Endometrium (tissue), 2 donors: ENCODE measurements around the gene KRT15.
"Not testable (repeated sequence)": the region's sequence is repeated elsewhere in the genome, so short reads cannot be mapped to it uniquely, and the experiment has no call there.

Experiments used
- FAIRE-seq: peaks from 2 replicates; lab custom pipeline; 2012; peaks lifted over from hg19 to GRCh38; lab: Jason Lieb, UNC
- donor health status: control.
- donor health status: control.

KRT15 gene

DNA sequence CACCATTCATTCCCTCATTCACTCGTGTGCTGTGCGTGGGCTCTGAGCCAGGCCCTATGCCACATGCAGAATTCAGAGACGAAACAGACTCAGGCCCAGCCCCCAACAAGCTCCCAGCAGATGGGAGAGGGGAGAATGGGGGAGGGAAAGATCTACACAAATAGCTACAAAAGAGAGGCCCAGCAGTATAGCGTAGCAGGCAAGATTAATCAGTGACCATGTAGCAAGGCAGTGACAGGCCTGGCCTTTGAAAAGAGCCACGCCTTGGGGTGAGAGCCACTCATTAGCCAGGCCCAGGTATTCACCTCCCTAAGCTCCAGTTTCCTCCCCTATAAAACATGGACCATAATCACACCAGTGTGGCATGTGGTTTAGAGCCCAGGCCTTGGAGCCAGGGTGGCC lies 25.8 kb upstream of the KRT15 start:
- FAIRE-seq = no peak

DNA sequence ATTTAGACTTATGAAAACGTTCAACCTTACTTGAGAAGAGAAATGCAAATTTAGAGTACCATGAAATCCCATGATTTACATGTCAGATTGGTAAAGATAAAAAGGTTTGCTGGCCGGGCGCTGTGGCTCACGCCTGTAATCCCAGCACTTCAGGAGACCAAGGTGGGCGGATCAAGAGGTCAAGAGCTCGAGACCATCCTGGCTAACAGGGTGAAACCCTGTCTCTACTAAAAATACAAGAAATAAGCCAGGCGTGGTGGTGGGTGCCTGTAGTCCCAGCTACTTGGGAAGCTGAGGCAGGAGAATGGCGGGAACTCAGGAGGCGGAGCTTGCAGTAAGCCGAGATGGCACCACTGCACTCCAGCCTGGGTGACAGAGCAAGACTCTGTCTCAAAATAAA lies 24.1 kb upstream of the KRT15 start:
- FAIRE-seq = not testable (repeated sequence)

DNA sequence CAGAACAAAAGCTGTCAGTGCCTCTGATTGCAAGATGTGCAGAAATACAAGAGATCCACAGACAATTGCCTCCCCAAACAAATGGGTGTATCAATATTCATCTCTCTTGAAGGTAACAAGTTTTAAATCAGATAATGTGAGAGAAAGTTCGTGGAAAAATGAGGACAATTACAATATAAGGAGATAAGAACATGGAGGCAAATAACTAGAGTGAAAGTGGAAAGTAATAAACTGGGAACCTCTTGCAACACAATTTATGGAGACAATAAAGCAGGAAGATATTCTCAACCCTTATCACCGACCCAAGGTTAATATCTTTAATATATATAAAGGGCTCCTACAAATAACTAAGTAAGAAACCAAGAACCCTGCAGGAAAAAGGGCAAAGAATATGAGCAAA lies 23.7 kb upstream of the KRT15 start:
- FAIRE-seq = no peak

DNA sequence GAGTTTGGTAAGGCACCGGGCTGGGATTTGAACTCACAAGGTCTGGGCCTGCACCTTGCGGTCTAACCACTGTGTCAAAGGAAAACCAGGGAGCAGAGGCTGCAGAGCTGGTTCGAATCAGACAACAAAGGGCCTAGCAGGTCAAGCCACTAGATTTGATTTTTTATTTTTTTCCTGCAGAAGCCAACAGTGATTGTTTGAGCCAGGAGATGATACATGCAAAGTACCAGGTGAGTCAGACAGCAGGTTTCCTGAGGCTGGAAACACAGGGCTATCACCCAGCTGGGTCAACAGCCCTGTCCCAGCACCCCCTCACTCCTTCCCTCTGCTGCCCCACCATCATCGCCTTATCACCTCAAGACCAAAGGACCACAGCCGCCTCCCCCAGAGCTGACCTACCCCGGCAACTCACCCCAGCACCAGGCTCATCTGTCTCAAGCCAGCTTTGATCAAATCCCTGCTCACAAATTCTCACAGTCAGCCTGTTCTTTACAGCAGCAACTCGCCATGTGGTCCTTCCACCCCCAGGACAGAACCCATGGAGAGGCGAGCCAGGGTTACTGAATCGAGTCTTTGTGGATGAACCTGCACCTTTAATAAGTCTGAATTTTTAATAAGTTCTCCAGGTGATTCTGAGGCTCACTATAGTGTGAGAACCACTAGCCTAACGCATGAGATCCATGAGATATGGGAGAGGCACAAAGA lies 22.4 kb upstream of the KRT15 start:
- FAIRE-seq = no peak

DNA sequence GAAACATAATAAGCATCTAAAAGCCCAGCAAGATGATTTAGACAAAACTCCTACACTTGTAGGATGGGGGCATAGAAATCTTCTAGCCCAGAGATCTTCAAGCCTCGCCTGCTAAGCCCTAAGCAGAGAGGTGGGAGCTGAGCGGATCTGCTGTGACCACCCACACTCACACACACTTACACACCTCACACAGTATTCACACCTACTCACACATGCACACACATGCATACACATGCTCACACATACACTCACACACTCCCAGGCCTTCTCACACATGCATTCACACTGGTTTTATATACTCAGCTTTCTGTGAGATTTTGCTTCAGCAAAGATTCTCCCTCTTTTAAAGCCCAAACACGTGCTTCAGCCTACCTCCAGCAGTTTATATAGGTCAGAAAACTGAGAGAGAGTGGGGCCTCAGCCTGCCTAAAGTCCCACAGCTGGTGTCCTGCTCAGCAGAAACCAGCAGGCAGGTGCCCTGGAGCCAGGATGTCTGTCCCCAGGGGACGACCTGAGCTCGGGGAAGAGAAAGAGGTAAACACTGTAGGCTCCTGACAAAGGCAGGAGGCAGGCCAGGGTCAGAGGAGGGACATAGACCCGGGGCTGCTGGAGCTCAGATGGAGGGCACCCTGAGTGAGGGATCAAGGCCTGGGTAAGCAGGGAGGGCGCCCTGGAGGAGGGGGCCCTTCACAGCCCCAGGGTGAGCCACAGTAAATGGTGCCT lies 21.4 kb upstream of the KRT15 start:
- FAIRE-seq = no peak

DNA sequence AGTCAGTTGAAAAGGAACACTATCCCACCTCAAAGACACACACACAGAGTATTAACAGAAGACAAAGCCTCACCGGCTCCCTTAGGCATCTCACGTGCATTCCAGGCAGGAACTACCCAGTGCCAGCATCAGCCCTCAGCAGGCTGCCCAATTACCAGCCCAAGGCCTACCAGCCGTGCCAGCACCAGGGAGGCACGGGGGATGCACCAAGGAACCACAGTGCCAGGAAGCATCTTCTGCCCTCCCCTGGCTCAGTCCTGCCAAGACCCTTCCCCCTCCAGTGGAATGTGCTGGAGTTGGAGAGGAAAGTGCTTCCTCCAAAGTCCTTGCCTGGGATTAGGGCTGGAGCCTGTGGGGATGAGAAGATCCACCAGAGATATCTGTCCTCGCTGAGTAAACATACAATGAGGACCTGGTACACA lies 20.4 kb upstream of the KRT15 start:
- FAIRE-seq = no peak

DNA sequence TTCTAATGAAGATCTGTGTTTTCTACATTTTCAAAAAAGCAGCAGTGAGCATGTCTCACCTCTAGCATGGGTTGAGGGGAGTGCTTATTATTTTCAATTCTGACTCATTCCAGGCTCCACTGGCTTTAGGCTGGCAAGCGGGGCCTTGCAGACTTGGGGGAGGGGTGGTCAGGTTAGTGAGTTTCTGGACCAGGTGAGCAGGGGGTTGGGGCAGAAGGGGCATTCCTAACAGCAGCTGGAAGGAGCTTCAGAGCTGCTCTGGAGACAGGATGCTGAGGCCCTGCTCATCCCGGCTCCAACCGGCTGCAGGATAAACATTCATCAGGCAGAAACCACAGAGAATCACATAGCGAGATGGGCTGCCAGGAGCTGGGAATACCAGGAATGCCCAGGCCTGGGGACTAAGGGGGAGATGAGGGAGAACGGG lies 19.9 kb upstream of the KRT15 start:
- no peak for FAIRE-seq

DNA sequence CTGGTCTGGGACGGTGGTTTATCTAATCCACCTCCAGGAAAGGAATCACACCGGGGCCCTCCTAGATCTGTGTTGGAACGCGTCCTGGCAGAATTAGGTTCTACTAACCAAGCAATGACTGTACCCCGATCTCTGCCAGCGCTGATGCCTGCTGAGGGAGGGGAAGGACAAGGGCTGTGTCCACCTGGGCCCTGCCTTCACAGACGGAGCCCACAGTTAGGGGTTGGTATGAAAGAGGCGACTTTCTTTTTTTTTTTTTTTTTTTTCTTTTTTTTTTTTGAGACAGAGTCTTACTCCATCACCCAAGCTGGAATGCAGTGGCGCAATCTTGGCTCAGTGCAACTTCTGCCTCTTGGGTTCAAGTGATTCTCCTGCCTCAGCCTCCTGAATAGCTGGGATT lies 19.3 kb upstream of the KRT15 start:
- FAIRE-seq = no peak

DNA sequence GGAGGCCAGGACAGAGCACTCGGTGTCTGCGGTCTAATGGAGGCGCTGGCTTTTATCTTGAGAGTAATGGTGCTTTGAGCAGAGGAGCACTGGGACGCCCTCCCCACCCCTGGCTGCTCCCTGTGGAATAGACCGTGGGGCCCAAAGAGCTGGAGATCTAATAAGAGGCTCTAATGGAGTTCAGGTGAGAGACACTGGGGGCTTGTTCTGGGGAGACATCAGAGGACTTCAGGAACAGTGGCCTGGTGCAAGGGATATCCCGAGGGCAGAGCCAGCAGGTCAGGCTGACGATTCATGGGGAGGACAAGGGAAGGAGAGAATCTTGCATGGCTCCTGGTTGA lies 18.9 kb upstream of the KRT15 start:
- no peak for FAIRE-seq

DNA sequence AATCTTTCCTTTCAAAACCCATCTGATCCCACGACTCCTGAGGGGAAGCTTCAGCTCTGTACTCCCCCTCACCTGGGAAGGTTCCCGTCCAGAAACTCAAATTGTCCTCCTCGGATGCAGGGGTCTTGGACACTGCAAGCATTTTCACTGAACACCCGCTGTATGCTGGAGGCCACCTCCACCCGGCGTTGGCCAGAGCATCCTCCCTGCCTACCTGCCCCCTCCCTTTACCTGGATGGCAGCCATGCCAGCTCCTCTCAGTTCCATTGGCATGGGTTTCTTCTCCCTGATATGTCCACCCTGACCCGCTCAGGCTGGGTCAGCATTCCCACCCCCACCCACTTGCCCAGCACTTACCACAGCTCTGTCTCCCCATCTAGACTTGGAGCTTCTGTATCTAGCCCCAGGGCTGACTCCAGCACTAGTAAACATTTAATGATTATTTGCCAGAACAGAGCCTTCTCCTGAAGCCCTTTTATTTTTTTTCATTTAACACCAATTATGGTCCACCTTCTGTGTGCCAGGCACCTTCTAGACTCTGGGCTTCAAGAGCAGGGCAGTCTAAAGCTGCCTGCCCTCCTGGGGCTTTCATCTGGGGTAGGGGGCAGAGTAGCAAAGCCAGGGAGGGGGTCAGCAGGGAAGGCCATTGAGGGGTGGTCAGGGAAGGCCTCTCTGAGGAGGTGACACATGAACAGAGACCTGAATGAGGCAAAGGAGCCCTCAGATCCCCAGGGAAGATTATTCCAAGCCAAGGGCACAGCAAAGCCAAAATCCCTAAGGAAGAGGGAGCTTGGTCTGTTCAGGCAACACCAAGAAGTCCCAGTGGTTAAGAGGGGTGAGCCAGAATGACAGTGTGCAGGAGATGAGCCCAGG lies 18.3 kb upstream of the KRT15 start:
- FAIRE-seq = no peak

DNA sequence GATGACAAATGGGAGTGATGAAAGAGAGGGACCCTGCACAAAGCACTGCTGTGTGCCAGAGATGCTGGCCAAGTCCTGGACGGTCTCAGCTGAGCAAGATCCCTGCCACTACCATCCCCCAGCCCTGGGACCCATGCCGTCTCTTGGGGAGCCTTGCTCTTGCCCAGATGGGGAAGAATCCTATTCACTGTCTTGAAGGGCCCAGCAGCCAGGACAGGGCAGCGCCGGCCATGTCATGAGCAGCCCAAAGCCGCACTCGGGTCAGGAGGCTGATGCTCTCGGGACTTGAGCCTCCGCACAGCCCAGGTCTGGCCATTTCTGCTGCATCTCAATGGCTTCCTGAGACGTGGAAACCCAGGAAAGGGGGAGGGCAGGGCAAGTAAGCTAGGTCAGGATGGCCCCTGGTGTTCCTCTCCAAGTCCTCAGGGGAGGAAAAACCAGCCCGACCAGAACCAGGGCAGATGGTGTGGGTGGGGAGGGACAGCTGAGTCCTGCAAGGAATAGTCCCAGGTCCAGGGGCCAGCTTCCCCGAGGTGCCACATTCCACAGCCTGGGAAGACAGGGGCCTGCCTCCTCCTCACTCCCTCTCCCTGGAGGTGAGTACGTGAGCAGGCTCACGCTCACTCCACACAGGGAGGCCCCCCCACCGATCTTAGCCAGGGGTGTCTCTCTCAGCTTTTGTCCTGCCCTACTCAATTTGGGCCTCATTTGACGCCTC lies 17.2 kb upstream of the KRT15 start:
- no peak for FAIRE-seq

DNA sequence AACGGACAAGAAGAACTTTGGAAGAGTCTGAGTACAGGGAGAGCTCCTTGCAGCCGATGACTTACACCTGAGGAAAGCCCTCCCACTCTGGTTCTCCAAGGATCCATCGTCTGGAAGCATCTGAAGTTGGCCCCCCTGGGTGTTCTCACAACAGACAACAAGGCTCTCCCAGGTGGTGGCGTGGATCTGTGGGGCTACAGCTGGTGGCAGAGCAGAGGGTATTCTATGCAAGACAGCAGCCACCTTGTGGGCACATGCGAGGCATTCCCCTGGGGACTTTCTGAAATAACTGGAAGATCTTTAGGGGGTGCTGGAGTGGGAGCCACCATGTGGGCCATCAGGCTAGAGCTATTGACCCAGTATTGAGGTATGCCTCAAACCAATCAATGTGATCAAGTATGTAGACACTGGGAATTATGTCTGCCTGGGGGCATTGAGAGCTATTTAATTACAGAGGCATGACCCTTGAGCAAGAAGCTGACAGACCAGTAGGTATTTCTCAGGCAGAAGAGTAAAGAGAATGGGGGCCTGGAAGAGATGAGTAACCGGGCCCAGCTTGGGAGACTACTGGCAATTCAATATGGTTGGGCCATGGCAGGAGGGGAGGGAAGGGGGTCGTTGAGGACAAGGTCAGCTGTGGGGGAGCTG lies 16.3 kb upstream of the KRT15 start:
- FAIRE-seq = no peak

DNA sequence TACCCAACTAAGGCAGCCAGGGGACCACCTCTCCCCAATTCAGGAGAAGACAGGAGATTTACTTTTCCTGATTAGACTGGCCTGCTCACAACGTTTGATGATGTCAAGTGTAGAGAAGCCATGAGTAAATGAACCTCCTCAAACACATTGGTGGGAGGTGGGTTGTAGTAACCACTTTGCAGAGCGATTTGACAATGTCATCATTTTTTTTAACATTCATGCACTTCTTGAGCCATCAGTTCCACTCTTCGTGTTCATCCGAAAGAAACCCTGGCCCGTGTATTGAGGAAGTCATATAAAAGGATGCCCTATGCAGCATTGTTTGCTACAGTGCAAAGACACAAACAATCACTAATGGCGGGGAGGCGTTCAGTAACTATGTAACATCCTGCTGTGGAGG lies 14.9 kb upstream of the KRT15 start:
- FAIRE-seq = no peak

DNA sequence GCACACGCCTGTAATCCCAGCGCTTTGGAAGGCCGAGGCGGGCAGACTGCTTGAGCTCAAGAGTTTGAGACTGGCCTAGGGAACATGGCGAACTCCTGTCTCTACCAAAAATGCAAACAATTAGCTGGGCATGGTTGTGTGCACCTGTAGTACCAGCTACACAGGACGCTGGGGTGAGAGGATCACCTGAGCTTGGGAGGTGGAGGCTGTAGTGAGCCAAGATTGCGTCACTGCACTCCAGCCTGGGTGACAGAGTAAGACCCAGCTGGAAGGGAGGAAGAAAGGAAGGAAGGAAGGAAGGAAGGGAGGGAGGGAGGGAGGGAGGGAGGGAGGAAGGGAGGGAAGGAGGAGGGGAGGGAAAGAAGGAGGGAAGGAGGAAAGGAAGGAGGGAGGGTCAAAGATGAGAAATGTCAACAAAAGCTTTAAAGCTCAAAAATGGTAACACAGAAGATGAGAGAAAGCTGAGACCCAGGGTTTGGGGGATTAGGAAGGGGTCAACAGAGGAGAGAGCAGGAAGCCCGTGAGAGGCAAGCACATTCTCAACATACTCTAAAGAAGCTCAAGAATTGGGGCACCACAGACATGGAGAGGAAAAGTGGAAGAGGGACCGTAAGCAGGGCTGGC lies 14.4 kb upstream of the KRT15 start:
- FAIRE-seq = no peak

DNA sequence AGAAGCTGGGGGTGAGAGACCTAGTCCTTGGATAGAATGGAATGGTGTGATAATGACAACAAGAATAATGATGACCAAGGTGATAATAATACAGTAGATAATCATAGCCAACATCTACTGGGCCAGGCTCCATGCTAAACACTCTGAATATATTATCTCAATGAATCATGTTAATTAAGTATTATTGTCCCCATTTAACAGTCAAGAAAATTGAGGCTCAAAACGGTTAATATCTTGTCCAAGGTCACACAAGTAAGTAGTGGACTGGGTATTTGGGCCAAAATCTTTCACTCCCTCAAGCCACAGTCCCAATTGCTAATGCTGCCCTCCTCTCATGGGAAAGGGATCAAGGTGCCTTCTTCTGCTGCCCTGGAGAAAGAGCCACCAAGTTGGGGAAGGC lies 13.3 kb upstream of the KRT15 start:
- no peak for FAIRE-seq

DNA sequence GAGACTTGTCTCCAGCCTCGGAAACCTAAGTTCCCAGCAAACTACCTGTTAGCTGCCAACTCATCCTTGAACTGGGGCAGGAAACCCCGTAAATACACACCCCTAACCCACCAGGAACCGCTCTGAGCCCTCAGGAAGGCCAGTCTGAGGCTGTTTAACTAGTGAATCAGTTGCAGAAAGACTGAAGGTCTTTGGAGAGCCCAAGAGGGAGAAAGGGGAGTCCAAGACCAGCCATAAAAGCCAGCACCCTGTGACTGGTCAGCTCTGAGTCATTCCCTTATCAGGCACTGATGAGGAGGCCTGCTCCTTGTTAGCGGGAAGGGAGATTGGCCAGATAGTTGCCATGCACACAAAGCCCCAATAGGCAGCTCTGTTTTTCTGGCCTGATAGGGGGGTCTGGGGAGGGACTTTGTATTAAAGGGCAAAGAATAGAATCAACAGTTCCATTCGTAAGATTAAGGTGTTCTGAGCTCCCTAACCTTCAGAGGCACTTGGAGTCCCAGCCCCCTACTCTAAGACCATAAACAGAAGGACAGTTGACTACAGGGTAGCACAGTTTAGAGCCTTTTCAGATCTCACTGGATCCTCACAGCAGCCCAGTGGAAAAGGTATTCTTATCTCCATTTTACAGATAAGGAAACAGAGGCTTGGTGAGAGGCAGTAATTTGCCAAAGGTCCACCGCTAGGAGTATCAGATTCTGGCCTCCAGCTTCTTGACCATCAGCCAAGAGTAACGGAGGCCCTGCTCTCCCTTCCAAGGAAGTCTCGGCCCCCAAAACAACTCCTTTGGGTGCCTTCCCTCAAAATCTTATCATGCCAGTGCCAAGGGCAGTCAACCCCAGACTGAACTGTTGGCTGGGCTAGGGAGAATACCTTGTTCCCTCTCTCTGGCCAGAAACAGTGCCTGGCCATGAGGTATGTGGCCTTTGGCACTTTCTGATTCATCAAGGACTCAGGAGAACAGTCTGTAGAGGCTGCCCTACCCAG lies 11.7 kb upstream of the KRT15 start:
- FAIRE-seq = no peak

DNA sequence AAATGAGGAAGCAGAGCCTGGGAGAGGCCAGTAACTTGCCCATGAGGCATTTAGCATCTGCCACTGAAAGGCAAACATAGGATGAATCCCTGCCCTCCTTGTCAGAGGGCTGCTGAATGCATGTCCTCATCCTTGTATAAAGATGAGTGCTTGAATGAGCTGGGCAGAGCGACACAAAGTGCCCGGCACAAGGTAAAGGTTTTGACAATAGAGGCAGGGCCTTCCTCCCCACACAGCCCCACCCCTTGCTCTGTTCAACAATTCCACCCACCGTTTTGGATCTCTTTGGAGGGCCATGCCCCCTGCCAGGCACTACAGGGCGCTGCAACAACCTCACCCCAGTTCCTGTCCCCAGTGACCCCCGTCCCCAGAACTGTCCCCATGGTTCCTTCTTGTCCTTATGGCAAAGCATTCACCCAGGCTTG lies 10.8 kb upstream of the KRT15 start:
- FAIRE-seq = no peak

DNA sequence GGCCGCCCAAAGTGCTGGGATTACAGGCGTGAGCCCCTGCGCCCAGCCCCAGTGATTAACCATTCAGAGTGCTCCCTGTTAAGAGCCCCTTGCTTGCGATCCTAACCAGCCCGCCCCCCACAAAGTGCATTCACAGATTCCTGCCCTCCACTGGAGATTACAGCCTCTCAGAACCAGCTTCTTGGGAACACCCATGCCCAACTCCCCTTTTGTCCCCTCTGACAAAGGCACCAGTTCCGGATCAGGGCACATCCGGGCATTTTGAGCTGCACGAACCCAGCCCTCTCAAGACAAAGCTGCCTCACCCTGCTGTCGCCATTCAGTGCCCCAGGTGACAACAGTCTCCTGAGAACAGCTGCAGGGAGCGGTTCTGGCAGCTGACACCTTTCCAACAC lies 10.3 kb upstream of the KRT15 start:
- FAIRE-seq = no peak

DNA sequence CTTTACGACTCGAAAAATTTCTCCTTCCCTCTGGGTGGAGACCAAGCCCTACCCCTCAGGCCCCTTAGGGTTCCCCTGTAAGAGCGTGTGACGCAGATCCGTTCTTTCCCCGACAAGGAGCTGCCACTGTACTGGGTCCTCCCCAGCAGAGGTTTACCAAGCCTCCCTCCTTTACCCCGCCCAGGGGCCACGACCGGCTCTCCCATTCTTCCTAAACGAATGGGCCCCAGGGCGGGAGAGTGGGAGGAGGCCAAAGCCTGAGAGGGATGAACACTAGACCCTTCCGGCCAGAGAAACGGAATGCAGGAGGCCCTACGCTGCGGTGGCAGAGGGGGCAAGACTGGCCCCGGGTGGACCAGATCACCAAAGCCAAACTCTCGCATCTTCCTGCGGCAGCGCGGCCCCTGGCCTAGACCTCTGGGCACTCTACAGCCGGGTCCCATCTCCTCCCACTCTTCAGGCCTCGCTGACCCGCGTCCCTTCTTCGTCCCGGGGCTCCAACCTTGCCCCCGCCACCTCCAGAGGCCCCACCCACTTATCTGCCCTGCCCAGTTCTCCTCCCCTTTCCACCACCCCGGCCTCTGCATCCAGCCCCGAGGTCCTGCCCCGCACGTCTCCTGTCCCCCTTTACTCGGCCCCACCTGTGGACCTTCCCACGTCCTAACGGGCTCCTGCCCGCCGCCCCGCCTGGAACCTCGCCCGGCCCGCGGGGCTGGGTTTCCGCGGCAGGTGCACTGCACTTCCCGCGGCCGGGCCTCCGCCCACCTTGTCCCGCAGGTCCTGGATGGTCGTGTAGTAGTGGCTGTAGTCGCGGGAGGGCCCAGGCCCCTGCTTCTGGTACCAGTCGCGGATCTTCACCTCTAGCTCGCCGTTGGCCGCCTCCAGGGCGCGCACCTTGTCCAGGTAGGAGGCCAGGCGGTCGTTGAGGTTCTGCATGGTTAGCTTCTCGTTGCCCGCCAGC lies 8.7 kb upstream of the KRT15 start:
- FAIRE-seq = no peak
